A673 (cell line): Measurements from ENCODE around the gene IFNL1. TPM values are rescaled to one million over a fixed set of nuclear protein-coding genes. Genes with fewer than 3 reads are reported as not detected.
"Not testable (repeated sequence)": the region's sequence is repeated elsewhere in the genome, so short reads cannot be mapped to it uniquely, and the experiment has no call there.

Experiments used
- BruUV-seq: library from RNA; stranded (reverse); fragments of 400-500 nt; replicated peaks from 2 replicates; lab custom pipeline; 2021; lab: Mats Ljungman, UMichigan
- CTCF ChIA-PET: fragments of 300-600 bp; sonication (Branson Sonifier 250); formaldehyde crosslinking; loops from one replicate; lab custom pipeline; 2022; ENCODE audit warnings: antibody characterized with exemption; lab: Charles Lee
- POLR2A ChIA-PET: fragments of 300-600 bp; sonication (Branson Sonifier 250); formaldehyde crosslinking; loops from one replicate; lab custom pipeline; 2022; ENCODE audit warnings: antibody characterized with exemption; ENCODE audit not compliant: low non-redundant PET; lab: Charles Lee
- DNase-seq: peaks from one replicate; pipeline ENCODE4 v3.0.0-alpha.2; 2015; ENCODE audit warnings: low spot score
- H3K27ac ChIP-seq: fragments of 200-600 bp; sonication (generic); 2 replicates; pipeline ENCODE4 v1.5.1; 2016; ENCODE audit warnings: mixed run types, low read depth, mild to moderate bottlenecking, mixed read lengths, antibody characterized with exemption, low read length; ENCODE audit not compliant: poor library complexity, severe bottlenecking
- H3K27me3 ChIP-seq: fragments of 200-600 bp; sonication (generic); replicated peaks from 2 replicates; pipeline ENCODE4 v1.6.1; 2017; ENCODE audit warnings: mixed run types, low read depth, mild to moderate bottlenecking, mixed read lengths, antibody characterized with exemption, low read length; ENCODE audit not compliant: insufficient read depth, poor library complexity
- H3K36me3 ChIP-seq: fragments of 200-600 bp; sonication (generic); 2 replicates; pipeline ENCODE4 v1.6.1; 2016; ENCODE audit warnings: mixed run types, mild to moderate bottlenecking, mixed read lengths, antibody characterized with exemption, low read length; ENCODE audit not compliant: insufficient read depth, poor library complexity, severe bottlenecking
- H3K4me1 ChIP-seq: fragments of 200-600 bp; sonication (generic); 2 replicates; pipeline ENCODE4 v1.6.1; 2017; ENCODE audit warnings: mixed run types, mild to moderate bottlenecking, mixed read lengths, antibody characterized with exemption, low read length; ENCODE audit not compliant: insufficient read depth, poor library complexity, severe bottlenecking
- H3K4me3 ChIP-seq: fragments of 200-600 bp; sonication (generic); 2 replicates; pipeline ENCODE4 v1.5.1; 2016; ENCODE audit warnings: low read depth, mixed run types, mild to moderate bottlenecking, mixed read lengths, low read length; ENCODE audit not compliant: poor library complexity, severe bottlenecking
- H3K9me3 ChIP-seq: fragments of 200-600 bp; sonication (generic); 2 replicates; pipeline ENCODE4 v1.6.1; 2016; ENCODE audit warnings: mixed run types, low read depth, mild to moderate bottlenecking, mixed read lengths, antibody characterized with exemption, low read length; ENCODE audit not compliant: poor library complexity, severe bottlenecking
- CTCF ChIP-seq: fragments of 300-800, 200-600 bp; sonication (generic); conservative IDR thresholded peaks from 2 replicates; pipeline ENCODE4 v1.5.1; 2017; ENCODE audit warnings: low read depth, mild to moderate bottlenecking, antibody characterized with exemption, low read length, moderate library complexity, mixed read lengths
- EZH2 ChIP-seq: fragments of 200-600 bp; sonication (generic); IDR thresholded peaks from 2 replicates; pipeline ENCODE4 v1.6.1; 2017; ENCODE audit warnings: borderline replicate concordance, low read depth, mild to moderate bottlenecking, mixed read lengths, antibody characterized with exemption, low read length; ENCODE audit not compliant: poor library complexity, severe bottlenecking
- intact Hi-C: fragments of 100-400 bp; cut with micrococcal nuclease; formaldehyde crosslinking; loops from one replicate; pipeline ENCODE4 v1.10.0; 2022; ENCODE audit not compliant: unreplicated experiment
- total RNA-seq: library from RNA; stranded (reverse); gene quantifications from 2 replicates; pipeline ENCODE4 v1.2.3, GENCODE V29; 2021

Gene IFNL1
- total RNA-seq, 1 experiment from 2014 or later: not detected

- POLR2A ChIA-PET, intact Hi-C loops: not testable (repeated sequence)
Observed at GRCh38 chr19:39269369-39269768, 26.8 kb upstream of the IFNL1 start.

DNA sequence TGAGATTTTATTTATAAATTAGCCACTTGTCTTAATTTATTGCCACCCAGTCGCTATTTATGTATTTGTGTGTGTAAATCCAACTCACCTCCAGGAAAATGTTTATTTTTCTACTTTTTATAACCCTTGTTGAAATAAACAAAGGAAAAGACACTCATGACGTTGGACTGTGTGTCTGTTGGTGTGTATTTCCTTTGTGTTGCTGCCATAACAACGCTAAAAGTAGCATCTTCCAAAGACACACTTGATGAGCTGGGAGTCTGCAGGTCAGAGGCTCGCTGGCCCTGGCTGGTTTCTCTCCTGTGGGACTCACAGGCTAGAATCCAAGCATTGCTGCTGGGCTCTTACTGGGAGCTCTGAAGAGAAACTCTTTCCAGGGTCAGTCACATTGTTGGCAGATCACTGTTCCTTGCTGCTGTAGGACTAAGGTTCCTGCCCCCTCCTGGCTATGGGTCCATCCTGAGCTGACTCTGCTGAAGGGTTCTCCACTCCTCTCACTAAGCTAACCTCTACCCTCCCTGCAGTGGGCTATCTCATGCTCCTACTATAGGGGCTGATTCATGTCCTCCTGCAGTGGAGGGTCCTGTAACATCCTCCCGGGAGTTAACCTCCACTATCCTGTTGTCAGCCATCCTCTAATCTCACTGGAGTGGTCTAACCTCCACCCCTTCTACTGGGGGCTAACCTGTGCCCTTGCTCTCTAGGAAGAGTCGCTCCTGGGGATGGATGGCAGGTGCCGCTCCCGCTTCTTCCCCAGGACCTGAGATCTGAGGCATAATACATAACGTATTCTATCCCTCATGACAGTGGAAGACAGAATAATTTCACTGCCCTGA is 26.0 kb upstream of the IFNL1 start:
- ChIA-PET CTCF (no interaction called here), POLR2A (no interaction called here)
- Histone ChIP-seq H3K27ac (no peak overlapping the region), H3K4me1 (no peaks in the 10 kb centered on the region), H3K36me3 (no peaks in the 10 kb centered on the region), H3K4me3 (no peak overlapping the region), H3K27me3 (peaks cover 6% of the 10 kb centered on the region), H3K9me3 (no peaks in the 10 kb centered on the region)
- intact Hi-C loops: no loop called here
- BruUV-seq: no TSS peak
- TF ChIP-seq CTCF (no peak), EZH2 (no peak)
- no peak for DNase-seq

More at GRCh38 chr19:39269369-39269768, 26.8 kb upstream of the IFNL1 start:
- H3K27me3 ChIP-seq: peaks cover 15% of the 10 kb centered on the region
- H3K4me3 ChIP-seq, H3K9me3 ChIP-seq, BruUV-seq, H3K36me3 ChIP-seq, CTCF ChIA-PET, DNase-seq, H3K27ac ChIP-seq, H3K4me1 ChIP-seq: not testable (repeated sequence)

- H3K4me3 ChIP-seq, H3K27me3 ChIP-seq, intact Hi-C loops, BruUV-seq, H3K4me1 ChIP-seq, H3K9me3 ChIP-seq, CTCF ChIA-PET, H3K27ac ChIP-seq, H3K36me3 ChIP-seq, DNase-seq: not testable (repeated sequence)
- POLR2A ChIA-PET: interaction anchor here (0.6 kb wide), 1 partner anchor 56 kb away, joined by 4 read pairs; no protein-coding TSS in a partner anchor
Observed at GRCh38 chr19:39273859-39274258, 22.3 kb upstream of the IFNL1 start.

GRCh38 chr19:39275578-39275977 is 20.6 kb upstream of the IFNL1 start:
- TF ChIP-seq EZH2 (no peak), CTCF (no peak)
- Histone ChIP-seq H3K4me3 (no peak overlapping the region), H3K27ac (no peak overlapping the region), H3K9me3 (no peaks in the 10 kb centered on the region), H3K4me1 (no peaks in the 10 kb centered on the region), H3K27me3 (peaks cover 4% of the 10 kb centered on the region), H3K36me3 (no peaks in the 10 kb centered on the region)
- no peak for DNase-seq
- intact Hi-C loops: no loop called here
- POLR2A ChIA-PET: no interaction called here
- no TSS peak for BruUV-seq
- CTCF ChIA-PET: no interaction called here
